Measurements from ENCODE around the gene ABCA1. TPM values are rescaled to one million over a fixed set of nuclear protein-coding genes. Genes with fewer than 3 reads are reported as not detected.

ABCA1 gene
- total and polyA plus RNA-seq, 12 donors, result 1.3 to 35.0 (median 11.3) TPM

DNA sequence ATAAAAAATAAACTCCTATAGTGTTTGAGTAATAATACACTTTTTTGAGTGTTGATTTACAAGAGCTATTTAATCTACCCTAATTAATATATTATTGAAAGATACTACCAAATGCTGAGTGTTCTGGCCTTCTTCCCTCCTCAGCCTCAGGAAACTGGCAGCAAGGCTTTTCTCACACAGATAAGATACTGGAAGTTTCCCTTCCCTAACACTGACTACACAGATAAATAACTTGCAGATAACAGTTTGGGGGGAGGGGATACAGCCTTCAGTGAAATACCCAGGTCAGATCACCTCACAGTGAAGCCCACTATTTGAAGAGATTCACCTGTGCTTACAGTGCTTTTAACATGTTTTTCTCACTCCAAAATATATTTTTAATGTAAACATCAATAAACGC, 182.1 kb downstream of the ABCA1 start:
- 74 to 85% methylated on average over 1 of the region's 1 CpG for WGBS, 2 donors
- no peaks in the 10 kb centered on the region for H3K27me3 ChIP-seq
- no peaks in the 10 kb centered on the region for H3K9me3 ChIP-seq
- intact Hi-C loops (cut with DNase I), result loop anchor here in 4 of 10 donors (5.0 to 10.0 kb wide), 3 partner anchors 651 to 1351 kb away; partner anchors contain the start of gene SMC2 (in 3 of the 4)
- H3K4me1 ChIP-seq, result peaks cover 0 to 32% (median 16%) of the 10 kb centered on the region in 9 donors
- H3K27ac ChIP-seq, result no peak overlapping the region
- ATAC-seq, result no peak
- DNase-seq, result no peak
- H3K4me3 ChIP-seq, result no peak overlapping the region
- TF ChIP-seq, protein P1, sequence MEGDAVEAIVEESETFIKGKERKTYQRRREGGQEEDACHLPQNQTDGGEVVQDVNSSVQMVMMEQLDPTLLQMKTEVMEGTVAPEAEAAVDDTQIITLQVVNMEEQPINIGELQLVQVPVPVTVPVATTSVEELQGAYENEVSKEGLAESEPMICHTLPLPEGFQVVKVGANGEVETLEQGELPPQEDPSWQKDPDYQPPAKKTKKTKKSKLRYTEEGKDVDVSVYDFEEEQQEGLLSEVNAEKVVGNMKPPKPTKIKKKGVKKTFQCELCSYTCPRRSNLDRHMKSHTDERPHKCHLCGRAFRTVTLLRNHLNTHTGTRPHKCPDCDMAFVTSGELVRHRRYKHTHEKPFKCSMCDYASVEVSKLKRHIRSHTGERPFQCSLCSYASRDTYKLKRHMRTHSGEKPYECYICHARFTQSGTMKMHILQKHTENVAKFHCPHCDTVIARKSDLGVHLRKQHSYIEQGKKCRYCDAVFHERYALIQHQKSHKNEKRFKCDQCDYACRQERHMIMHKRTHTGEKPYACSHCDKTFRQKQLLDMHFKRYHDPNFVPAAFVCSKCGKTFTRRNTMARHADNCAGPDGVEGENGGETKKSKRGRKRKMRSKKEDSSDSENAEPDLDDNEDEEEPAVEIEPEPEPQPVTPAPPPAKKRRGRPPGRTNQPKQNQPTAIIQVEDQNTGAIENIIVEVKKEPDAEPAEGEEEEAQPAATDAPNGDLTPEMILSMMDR (IDR thresholded peaks at IDR 0.05), result no peak
- H3K36me3 ChIP-seq, result peaks cover 0 to 5% (median 0%) of the 10 kb centered on the region in 9 donors

DNA sequence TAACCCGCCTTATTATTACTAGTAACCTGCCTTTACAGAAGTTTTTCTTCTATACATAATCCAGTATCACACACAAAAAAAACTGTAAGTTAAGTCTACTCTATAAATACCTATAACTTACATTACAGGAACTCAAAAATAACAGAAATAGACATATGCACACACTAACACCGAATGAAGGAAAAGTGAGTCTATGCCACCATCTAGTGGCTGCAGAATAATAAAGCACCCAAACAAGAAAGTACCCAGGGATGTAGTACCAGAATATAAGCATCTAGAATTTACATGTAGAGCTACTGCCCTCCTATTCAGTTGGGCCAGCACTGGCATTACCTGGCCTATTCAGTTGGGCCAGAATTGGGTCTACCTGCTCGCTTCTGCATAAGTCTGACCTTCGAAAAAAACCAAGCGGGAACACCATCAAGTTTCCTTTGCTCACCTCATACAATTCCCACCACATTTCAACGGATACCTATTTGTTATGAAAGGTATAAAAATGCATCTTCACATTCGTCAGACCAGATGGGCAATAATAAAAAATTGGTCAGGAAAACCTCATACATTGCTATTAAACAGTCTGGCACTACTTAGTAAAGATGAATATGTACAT, 184.5 kb downstream of the ABCA1 start:
- H3K27me3 ChIP-seq, result no peaks in the 10 kb centered on the region
- no peak overlapping the region for H3K4me3 ChIP-seq
- 30 to 32% methylated on average over 7 of the region's 7 CpGs for WGBS, 2 donors
- ATAC-seq (no peak), DNase-seq (peak in 1 of 2 donors; percentile 16)
- intact Hi-C loops (cut with DNase I), result loop anchor here in 2 of 10 donors (10.0 kb wide), 2 partner anchors 649 to 1349 kb away; partner anchors contain the start of gene SMC2 (in 1 of the 2)
- no peaks in the 10 kb centered on the region for H3K9me3 ChIP-seq
- TF ChIP-seq, protein P1 (IDR thresholded peaks at IDR 0.05), result peak; percentile 41 to 82 (median 77)
- H3K4me1 ChIP-seq, result peaks cover 0 to 19% (median 2%) of the 10 kb centered on the region in 9 donors
- no peaks in the 10 kb centered on the region for H3K36me3 ChIP-seq
- H3K27ac ChIP-seq, result no peak overlapping the region

DNA sequence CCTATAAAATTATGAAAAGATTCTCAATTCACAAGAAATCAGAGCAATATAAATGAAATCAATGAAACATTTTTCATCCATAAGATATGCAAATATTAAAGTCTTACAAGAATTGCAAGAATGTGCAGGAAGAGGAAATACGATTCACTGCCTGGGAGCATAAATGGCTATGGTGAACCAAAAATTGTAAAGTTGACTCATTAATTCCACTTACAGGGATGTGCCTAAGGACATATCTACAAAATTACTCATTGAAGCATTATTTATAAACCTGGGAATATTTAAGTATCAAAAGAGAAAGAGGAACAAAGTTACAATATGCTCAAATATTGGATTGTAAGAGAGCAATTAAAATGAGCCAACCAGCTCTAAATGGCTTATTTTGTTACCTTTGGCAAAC, 187.3 kb downstream of the ABCA1 start:
- Histone ChIP-seq H3K27me3 (no peaks in the 10 kb centered on the region), H3K27ac (no peak overlapping the region), H3K4me3 (no peak overlapping the region), H3K4me1 (peaks cover 0 to 6% (median 0%) of the 10 kb centered on the region in 9 donors), H3K36me3 (no peaks in the 10 kb centered on the region), H3K9me3 (no peaks in the 10 kb centered on the region)
- TF ChIP-seq, protein P1 (IDR thresholded peaks at IDR 0.05), result no peak
- intact Hi-C loops (cut with DNase I), result loop anchor here in 2 of 10 donors (10.0 kb wide), 2 partner anchors 646 to 1346 kb away; partner anchors contain the start of gene SMC2 (in 1 of the 2)
- DNase-seq (no peak), ATAC-seq (no peak)
- 59 to 69% methylated on average over 1 of the region's 1 CpG for WGBS, 2 donors

DNA sequence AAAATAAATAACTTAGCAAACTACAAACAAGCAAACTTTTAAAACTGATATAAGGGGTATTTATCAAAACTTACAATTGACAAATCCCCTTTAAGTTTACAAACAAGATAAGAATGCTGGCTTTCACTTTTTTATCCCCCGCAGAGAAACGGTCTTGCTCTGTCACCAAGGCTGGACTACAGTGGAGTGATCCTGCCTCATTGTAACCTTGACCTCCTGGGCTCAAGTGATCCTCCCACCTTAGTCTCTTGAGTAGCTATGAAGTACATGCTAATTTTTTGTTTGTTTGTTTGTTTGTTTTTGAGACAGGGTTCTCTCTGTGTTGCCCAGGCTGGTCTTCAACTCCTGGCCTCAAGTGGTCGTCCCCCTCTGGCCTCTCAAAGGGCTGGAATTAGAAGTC, 189.5 kb downstream of the ABCA1 start:
- H3K27ac ChIP-seq, result no peak overlapping the region
- 58 to 59% methylated on average over 3 of the region's 3 CpGs for WGBS, 2 donors
- H3K27me3 ChIP-seq, result no peaks in the 10 kb centered on the region
- DNase-seq (no peak), ATAC-seq (no peak)
- no peaks in the 10 kb centered on the region for H3K9me3 ChIP-seq
- TF ChIP-seq, protein P1 (IDR thresholded peaks at IDR 0.05), result no peak
- no peaks in the 10 kb centered on the region for H3K36me3 ChIP-seq
- no peak overlapping the region for H3K4me3 ChIP-seq
- peaks cover 0 to 6% (median 0%) of the 10 kb centered on the region in 9 donors for H3K4me1 ChIP-seq
- intact Hi-C loops (cut with DNase I), result no loop called here

Other genes with a start within 250 kb of the ABCA1 start
- not detected for gene OR13D1, start 233.6 kb downstream of the ABCA1 start, total RNA-seq
- gene OR13D1, start 233.6 kb downstream of the ABCA1 start, polyA plus RNA-seq, result not detected
- gene NIPSNAP3A, start 180.5 kb downstream of the ABCA1 start, total RNA-seq, result 10 to 100 TPM; 19.9 to 34.9 (median 24.3) TPM
- gene NIPSNAP3A, start 180.5 kb downstream of the ABCA1 start, polyA plus RNA-seq, result 10 to 100 TPM; 10.2 to 28.6 TPM
- 10 to 100 TPM; 25.0 to 38.6 (median 32.0) TPM for gene NIPSNAP3B, start 164.0 kb downstream of the ABCA1 start, total RNA-seq
- 10 to 100 TPM in 1 of 2 donors, 1 to 10 TPM in 1; 6.9 to 12.1 TPM for gene NIPSNAP3B, start 164.0 kb downstream of the ABCA1 start, polyA plus RNA-seq